Measurements from ENCODE around the gene BICDL2. TPM values are rescaled to one million over a fixed set of nuclear protein-coding genes. Genes with fewer than 3 reads are reported as not detected.
"Not testable (repeated sequence)": the region's sequence is repeated elsewhere in the genome, so short reads cannot be mapped to it uniquely, and the experiment has no call there.

BICDL2 gene
- total RNA-seq, 1 experiment from 2014 or later: not detected

DNA sequence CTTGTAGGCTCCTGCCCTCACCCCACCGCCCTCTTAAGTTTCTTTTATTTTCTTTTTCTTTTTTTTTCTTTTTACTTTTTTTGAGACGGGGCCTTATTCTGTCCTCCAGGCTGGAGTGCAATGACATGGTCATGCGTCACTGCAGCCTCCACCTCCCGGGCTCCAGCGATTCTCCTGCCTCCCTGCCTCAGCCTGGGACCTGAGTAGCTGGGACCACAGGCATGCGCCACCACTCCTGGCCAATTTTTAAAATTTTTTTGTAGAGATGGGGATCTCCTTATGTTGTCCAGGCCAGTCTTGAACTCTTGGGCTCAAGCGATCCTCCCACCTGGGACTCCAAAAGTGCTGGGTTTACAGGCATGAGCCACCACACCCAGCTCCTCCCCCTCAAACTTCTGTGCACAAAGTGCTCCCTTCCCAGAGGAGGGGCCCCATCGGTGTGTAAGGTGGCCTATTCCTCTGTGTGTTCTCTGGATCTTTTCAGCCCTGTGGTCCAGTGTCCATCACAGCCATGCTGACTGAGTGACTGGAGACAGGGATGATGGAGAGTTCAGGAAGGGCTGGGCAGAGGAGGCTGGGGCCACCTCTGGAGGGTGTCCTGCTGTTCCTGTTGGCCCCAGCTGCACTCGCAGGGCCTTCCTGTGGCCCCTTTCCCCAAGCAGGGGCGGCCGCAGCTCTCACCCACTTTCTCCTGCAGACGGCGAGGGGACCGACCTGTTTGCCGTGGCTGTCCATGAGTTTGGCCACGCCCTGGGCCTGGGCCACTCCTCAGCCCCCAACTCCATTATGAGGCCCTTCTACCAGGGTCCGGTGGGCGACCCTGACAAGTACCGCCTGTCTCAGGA lies 19.8 kb upstream of the BICDL2 start:
- H3K27ac ChIP-seq (ENCODE audit: low read depth, low read length, poor library complexity, severe bottlenecking): no peak overlapping the region
- H3K4me3 ChIP-seq (ENCODE audit: low read depth, low read length, poor library complexity, severe bottlenecking): no peak overlapping the region
- TF ChIP-seq, protein P1, sequence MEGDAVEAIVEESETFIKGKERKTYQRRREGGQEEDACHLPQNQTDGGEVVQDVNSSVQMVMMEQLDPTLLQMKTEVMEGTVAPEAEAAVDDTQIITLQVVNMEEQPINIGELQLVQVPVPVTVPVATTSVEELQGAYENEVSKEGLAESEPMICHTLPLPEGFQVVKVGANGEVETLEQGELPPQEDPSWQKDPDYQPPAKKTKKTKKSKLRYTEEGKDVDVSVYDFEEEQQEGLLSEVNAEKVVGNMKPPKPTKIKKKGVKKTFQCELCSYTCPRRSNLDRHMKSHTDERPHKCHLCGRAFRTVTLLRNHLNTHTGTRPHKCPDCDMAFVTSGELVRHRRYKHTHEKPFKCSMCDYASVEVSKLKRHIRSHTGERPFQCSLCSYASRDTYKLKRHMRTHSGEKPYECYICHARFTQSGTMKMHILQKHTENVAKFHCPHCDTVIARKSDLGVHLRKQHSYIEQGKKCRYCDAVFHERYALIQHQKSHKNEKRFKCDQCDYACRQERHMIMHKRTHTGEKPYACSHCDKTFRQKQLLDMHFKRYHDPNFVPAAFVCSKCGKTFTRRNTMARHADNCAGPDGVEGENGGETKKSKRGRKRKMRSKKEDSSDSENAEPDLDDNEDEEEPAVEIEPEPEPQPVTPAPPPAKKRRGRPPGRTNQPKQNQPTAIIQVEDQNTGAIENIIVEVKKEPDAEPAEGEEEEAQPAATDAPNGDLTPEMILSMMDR (conservative IDR thresholded peaks at IDR 0.05; ENCODE audit: low read depth, low read length): no peak
- TF ChIP-seq EZH2 (IDR thresholded peaks at IDR 0.05; ENCODE audit: borderline replicate concordance, low read depth, low read length, poor library complexity, severe bottlenecking): no peak
- H3K9me3 ChIP-seq (ENCODE audit: low read depth, low read length, poor library complexity, severe bottlenecking): no peaks in the 10 kb centered on the region
- DNase-seq (ENCODE audit: low spot score): no peak
- no TSS peak for BruUV-seq (replicated peaks)
- intact Hi-C loops (cut with micrococcal nuclease; ENCODE audit: unreplicated experiment): loop anchor here (10.0 kb wide), 1 partner anchor 98 kb away; no protein-coding TSS in a partner anchor
- POLR2A ChIA-PET (ENCODE audit: low non-redundant PET): no interaction called here
- H3K36me3 ChIP-seq (ENCODE audit: insufficient read depth, low read length, poor library complexity, severe bottlenecking): no peaks in the 10 kb centered on the region
- CTCF ChIA-PET: interaction anchor here (0.6 to 1.0 kb wide), 2 partner anchors 20 to 73 kb away, joined by 4 to 9 read pairs; partner anchors contain the start of gene BICDL2
- no peaks in the 10 kb centered on the region for H3K27me3 ChIP-seq (replicated peaks; ENCODE audit: insufficient read depth, low read depth, low read length, poor library complexity)
- H3K4me1 ChIP-seq (ENCODE audit: insufficient read depth, low read length, poor library complexity, severe bottlenecking): peaks cover 5% of the 10 kb centered on the region

DNA sequence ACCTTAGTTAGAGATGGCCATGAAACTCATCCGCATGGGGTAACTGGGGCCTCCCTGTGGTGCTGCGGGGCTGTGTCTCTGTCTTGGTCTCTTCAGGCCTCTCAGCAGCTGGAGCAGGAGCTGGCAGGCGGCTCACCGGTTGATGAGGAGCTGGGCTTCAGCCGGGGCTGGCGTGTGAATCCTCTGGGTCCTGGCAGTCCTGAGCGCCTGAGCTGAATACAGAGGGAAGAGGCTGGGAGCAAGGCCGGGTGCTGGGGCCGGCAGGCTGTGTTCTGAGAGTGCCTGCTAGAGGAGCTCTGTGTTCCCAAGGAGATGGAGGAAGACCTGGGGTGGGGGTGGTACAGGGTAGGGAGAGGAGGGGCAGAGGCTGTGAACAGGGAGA lies 19.0 kb upstream of the BICDL2 start:
- H3K4me1 ChIP-seq (ENCODE audit: insufficient read depth, low read length, poor library complexity, severe bottlenecking); POLR2A ChIA-PET (ENCODE audit: low non-redundant PET); DNase-seq (ENCODE audit: low spot score); H3K36me3 ChIP-seq (ENCODE audit: insufficient read depth, low read length, poor library complexity, severe bottlenecking); H3K4me3 ChIP-seq (ENCODE audit: low read depth, low read length, poor library complexity, severe bottlenecking); BruUV-seq (replicated peaks); H3K27me3 ChIP-seq (replicated peaks; ENCODE audit: insufficient read depth, low read depth, low read length, poor library complexity); H3K9me3 ChIP-seq (ENCODE audit: low read depth, low read length, poor library complexity, severe bottlenecking); H3K27ac ChIP-seq (ENCODE audit: low read depth, low read length, poor library complexity, severe bottlenecking): not testable (repeated sequence)
- CTCF ChIA-PET: interaction anchor here (1.0 kb wide), 1 partner anchor 74 kb away, joined by 4 read pairs; no protein-coding TSS in a partner anchor
- intact Hi-C loops (cut with micrococcal nuclease; ENCODE audit: unreplicated experiment): loop anchor here (10.0 kb wide), 1 partner anchor 99 kb away; no protein-coding TSS in a partner anchor

DNA sequence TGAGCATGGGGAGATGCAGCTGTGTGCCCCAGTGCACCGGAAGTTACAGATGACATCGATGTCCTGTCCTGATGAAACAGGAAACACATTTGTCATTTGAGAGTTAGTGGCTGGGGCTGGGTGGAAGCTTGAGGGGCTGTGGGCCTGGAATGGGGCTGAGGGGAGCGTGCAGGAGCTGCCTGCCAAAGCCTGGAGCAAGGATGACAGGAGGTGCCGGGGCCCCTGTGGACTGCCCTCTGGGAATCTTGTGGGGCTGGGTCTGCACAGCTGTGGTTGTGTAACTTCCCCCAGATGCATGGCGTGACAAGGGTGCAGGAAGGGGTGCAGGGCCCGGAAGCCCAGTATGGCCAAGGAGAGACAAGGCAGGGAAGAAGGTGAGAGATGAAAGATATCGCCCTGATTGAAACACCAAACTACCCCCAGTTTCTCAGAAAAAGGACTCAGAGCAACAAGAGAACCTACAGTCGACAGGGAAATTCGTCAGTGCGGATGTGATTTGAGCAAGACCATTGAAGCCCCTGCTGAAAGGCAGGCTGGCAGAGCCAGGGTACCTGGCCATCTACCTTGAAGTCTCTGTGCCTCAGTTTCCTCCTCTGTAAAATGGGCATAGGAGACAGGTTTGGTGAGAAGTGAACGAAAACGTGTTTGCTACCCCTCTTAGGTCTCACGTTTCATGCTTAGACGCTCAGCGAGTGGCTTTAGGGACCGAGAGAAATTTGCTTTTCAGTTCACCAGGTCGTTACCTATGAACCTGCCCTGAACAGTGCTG lies 18.4 kb upstream of the BICDL2 start:
- Histone ChIP-seq H3K4me1 (ENCODE audit: insufficient read depth, low read length, poor library complexity, severe bottlenecking) (peaks cover 5% of the 10 kb centered on the region), H3K9me3 (ENCODE audit: low read depth, low read length, poor library complexity, severe bottlenecking) (no peaks in the 10 kb centered on the region), H3K36me3 (ENCODE audit: insufficient read depth, low read length, poor library complexity, severe bottlenecking) (no peaks in the 10 kb centered on the region), H3K27ac (ENCODE audit: low read depth, low read length, poor library complexity, severe bottlenecking) (no peak overlapping the region), H3K4me3 (ENCODE audit: low read depth, low read length, poor library complexity, severe bottlenecking) (no peak overlapping the region), H3K27me3 (replicated peaks; ENCODE audit: insufficient read depth, low read depth, low read length, poor library complexity) (no peaks in the 10 kb centered on the region)
- ChIA-PET POLR2A (ENCODE audit: low non-redundant PET) (no interaction called here), CTCF (no interaction called here)
- no peak for TF ChIP-seq EZH2 (IDR thresholded peaks at IDR 0.05; ENCODE audit: borderline replicate concordance, low read depth, low read length, poor library complexity, severe bottlenecking)
- TF ChIP-seq, protein P1 (conservative IDR thresholded peaks at IDR 0.05; ENCODE audit: low read depth, low read length): no peak
- no TSS peak for BruUV-seq (replicated peaks)
- DNase-seq (ENCODE audit: low spot score): no peak
- intact Hi-C loops (cut with micrococcal nuclease; ENCODE audit: unreplicated experiment): loop anchor here (10.0 kb wide), 1 partner anchor 100 kb away; no protein-coding TSS in a partner anchor

DNA sequence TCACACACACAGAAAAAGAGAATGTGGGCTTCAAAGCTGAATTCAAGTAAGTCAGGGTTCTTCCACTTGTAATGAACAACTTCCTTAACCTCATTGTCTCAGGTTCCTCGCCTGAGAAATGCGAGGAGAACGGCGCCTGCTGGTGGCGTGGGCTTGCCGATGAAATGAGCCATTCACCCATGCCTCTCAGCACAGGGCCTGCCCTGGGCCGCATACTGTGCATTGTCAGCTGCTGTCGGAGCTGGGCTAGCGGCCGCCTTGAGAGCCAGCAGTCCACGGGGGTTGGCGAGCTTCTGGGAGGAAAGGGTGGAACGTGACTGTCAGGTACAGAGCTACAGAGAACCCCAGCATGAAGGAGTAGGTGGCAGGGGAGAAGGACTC lies 16.6 kb upstream of the BICDL2 start:
- DNase-seq (ENCODE audit: low spot score): not testable (repeated sequence)

DNA sequence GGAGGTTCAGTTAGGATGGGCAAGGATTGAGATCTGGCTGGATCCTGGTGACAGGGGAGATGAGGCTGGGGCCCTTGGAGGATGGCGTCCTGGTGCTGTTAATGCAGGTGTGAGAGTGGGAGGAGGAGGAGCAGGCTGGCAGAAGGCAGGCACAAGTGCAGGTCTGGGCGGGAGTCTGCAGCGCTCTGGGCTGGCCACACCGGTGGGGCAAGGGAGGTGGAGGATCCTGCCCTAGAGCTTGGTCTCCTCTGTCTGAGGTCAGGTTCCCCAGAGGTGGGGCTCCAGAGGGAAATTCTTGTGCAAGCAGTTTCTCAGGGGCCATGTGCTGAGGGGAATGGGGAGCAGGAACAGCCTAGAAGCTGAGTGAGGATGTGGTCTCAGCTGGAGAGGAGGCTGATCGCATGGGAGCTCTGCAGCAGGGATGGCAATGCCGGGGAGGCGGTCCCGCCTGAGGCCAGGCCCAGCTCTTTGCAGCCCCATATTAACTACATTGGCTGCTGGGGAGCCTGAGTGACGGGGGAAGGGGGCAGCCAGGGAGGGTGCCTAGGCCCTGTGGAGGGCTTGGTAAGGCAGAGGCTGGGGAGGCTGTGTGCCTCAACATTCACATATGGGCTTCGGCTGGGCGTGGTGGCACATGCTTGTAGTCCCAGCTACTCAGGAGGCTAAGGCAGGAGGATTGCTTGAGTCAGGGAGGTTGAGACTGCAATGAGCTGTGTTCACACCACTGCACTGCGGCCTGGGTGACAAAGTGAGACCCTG lies 16.0 kb upstream of the BICDL2 start:
- intact Hi-C loops (cut with micrococcal nuclease; ENCODE audit: unreplicated experiment): loop anchor here (10.0 kb wide), 1 partner anchor 102 kb away; no protein-coding TSS in a partner anchor
- H3K4me3 ChIP-seq (ENCODE audit: low read depth, low read length, poor library complexity, severe bottlenecking); POLR2A ChIA-PET (ENCODE audit: low non-redundant PET); H3K9me3 ChIP-seq (ENCODE audit: low read depth, low read length, poor library complexity, severe bottlenecking); BruUV-seq (replicated peaks); CTCF ChIA-PET; H3K27me3 ChIP-seq (replicated peaks; ENCODE audit: insufficient read depth, low read depth, low read length, poor library complexity); H3K4me1 ChIP-seq (ENCODE audit: insufficient read depth, low read length, poor library complexity, severe bottlenecking); H3K36me3 ChIP-seq (ENCODE audit: insufficient read depth, low read length, poor library complexity, severe bottlenecking); H3K27ac ChIP-seq (ENCODE audit: low read depth, low read length, poor library complexity, severe bottlenecking); DNase-seq (ENCODE audit: low spot score): not testable (repeated sequence)

More for the DNA sequence above, 16.6 kb upstream of the BICDL2 start:
- H3K4me3 ChIP-seq (ENCODE audit: low read depth, low read length, poor library complexity, severe bottlenecking); CTCF ChIA-PET; H3K36me3 ChIP-seq (ENCODE audit: insufficient read depth, low read length, poor library complexity, severe bottlenecking); H3K27ac ChIP-seq (ENCODE audit: low read depth, low read length, poor library complexity, severe bottlenecking); H3K27me3 ChIP-seq (replicated peaks; ENCODE audit: insufficient read depth, low read depth, low read length, poor library complexity); H3K4me1 ChIP-seq (ENCODE audit: insufficient read depth, low read length, poor library complexity, severe bottlenecking); POLR2A ChIA-PET (ENCODE audit: low non-redundant PET); H3K9me3 ChIP-seq (ENCODE audit: low read depth, low read length, poor library complexity, severe bottlenecking); BruUV-seq (replicated peaks): not testable (repeated sequence)
- intact Hi-C loops (cut with micrococcal nuclease; ENCODE audit: unreplicated experiment): loop anchor here (10.0 kb wide), 1 partner anchor 101 kb away; no protein-coding TSS in a partner anchor

All from A673 (cell line).